HepG2 (cell line): ENCODE data around the gene CERS6. TPM values are rescaled to one million over a fixed set of nuclear protein-coding genes. Genes with fewer than 3 reads are reported as not detected.

ENCODE experiments used
- ATAC-seq: fragments of 200-7000 bp; cut with Tn5 transposase; 3 replicates; pipeline ENCODE4 v1.9.1; 2020; ENCODE audit warnings: mild to moderate bottlenecking, moderate library complexity
- BruUV-seq: library from RNA; stranded (reverse); fragments of 400-500 nt; replicated peaks from 2 replicates; lab custom pipeline; 2021; lab: Mats Ljungman, UMichigan
- CTCF ChIA-PET: fragments of 300-600 bp; formaldehyde crosslinking; extraction: SDS; loops from one replicate; lab custom pipeline; 2021; ENCODE audit warnings: low total read pairs, inconsistent platforms, low intra/inter-chr PET ratio; lab: Yijun Ruan, JAX
- POLR2A ChIA-PET: fragments of 350-600 bp; sonication (Branson Sonifier 250); formaldehyde crosslinking; loops from one replicate; lab custom pipeline; 2020; ENCODE audit warnings: antibody characterized with exemption, inconsistent platforms; lab: Yijun Ruan, JAX
- DNase-seq: peaks from one replicate; pipeline ENCODE4 v3.0.0-alpha.2; 2015; ENCODE audit warnings: low spot score
- FAIRE-seq: peaks from 3 replicates; lab custom pipeline; 2011; peaks lifted over from hg19 to GRCh38; lab: Jason Lieb, UNC
- H2AFZ ChIP-seq: one replicate; pipeline ENCODE4 v1.6.1; 2011; ENCODE audit warnings: low read length, inconsistent platforms
- H3K27ac ChIP-seq: fragments of 300-600 bp; 3 replicates; pipeline ENCODE4 v1.8.0; 2011; ENCODE audit warnings: mixed run types, mild to moderate bottlenecking, mixed read lengths, low read length, inconsistent platforms; ENCODE audit not compliant: insufficient read depth; ENCODE audit errors: extremely low read length
- H3K27me3 ChIP-seq, 2 experiments: fragments of 200-600 bp in 1 of 2; 2 replicates in 1 of 2; 3 replicates in 1 of 2; pipeline versions ENCODE4 v1.6.0 to v1.8.0; 2011; ENCODE audit warnings: low read length in 2 of 2, mild to moderate bottlenecking in 2 of 2, moderate library complexity in 2 of 2, inconsistent platforms in 1 of 2; ENCODE audit not compliant: insufficient read depth in 2 of 2, control insufficient read depth in 1 of 2
- H3K36me3 ChIP-seq, 2 experiments: fragments of 200-600 bp in 1 of 2; replicated peaks in 1 of 2; 2 replicates in 1 of 2; 3 replicates in 1 of 2; pipeline versions ENCODE4 v1.5.1 to v1.8.0; 2011; ENCODE audit warnings: low read length in 2 of 2, inconsistent platforms in 1 of 2; ENCODE audit not compliant: insufficient read depth in 2 of 2, control insufficient read depth in 1 of 2
- H3K4me1 ChIP-seq: 2 replicates; pipeline ENCODE4 v1.5.1; 2012; ENCODE audit warnings: low read length, inconsistent platforms; ENCODE audit not compliant: insufficient read depth
- H3K4me2 ChIP-seq: 2 replicates; pipeline ENCODE4 v1.6.0; 2011; ENCODE audit warnings: low read depth, low read length, inconsistent platforms
- H3K4me3 ChIP-seq, 3 experiments: fragments of 200-600 bp in 1 of 3; sonication (generic), shearing (Covaris generic) in 1 of 3; replicated peaks in 1 of 3; 2 replicates each; pipeline ENCODE4 v1.5.1; 2011 to 2016; ENCODE audit warnings: low read length in 3 of 3, inconsistent platforms in 2 of 3, low read depth in 2 of 3, mild to moderate bottlenecking in 2 of 3, control low read depth in 1 of 3, mixed read lengths in 1 of 3; ENCODE audit not compliant: insufficient read depth in 1 of 3
- H3K79me2 ChIP-seq: one replicate; pipeline ENCODE4 v1.6.1; 2011; ENCODE audit warnings: low read length, inconsistent platforms; ENCODE audit not compliant: insufficient read depth
- H3K9ac ChIP-seq: 2 replicates; pipeline ENCODE4 v1.6.0; 2011; ENCODE audit warnings: mild to moderate bottlenecking, low read depth, low read length, inconsistent platforms; ENCODE audit not compliant: insufficient read depth
- H3K9me3 ChIP-seq: 2 replicates; pipeline ENCODE4 v1.5.1; 2012; ENCODE audit warnings: mild to moderate bottlenecking, low read length
- H4K20me1 ChIP-seq: 2 replicates; pipeline ENCODE4 v1.6.0; 2011; ENCODE audit warnings: inconsistent platforms, mild to moderate bottlenecking, low read length, moderate library complexity; ENCODE audit not compliant: insufficient read depth
- ARHGAP35 ChIP-seq: sonication (generic); formaldehyde crosslinking; IDR thresholded peaks from 2 replicates; pipeline ENCODE4 v1.9.0; 2022; ENCODE audit warnings: mild to moderate bottlenecking, inconsistent platforms, moderate library complexity, missing genetic modification reagents, borderline replicate concordance
- FOXP1 ChIP-seq, 2 experiments: fragments of 450-650 bp in 1 of 2; IDR thresholded peaks; 2 replicates each; pipeline ENCODE4 v1.6.1; 2017 to 2018; ENCODE audit warnings: antibody characterized with exemption in 1 of 2
- KDM4B ChIP-seq: sonication (generic); formaldehyde crosslinking; IDR thresholded peaks from 2 replicates; pipeline ENCODE4 v1.4.0; 2020; ENCODE audit warnings: missing genetic modification reagents
- PATZ1 ChIP-seq: sonication (generic); formaldehyde crosslinking; IDR thresholded peaks from 2 replicates; pipeline ENCODE4 v1.4.0; 2020; ENCODE audit warnings: missing genetic modification reagents
- PHF8 ChIP-seq: sonication (generic); formaldehyde crosslinking; IDR thresholded peaks from 2 replicates; pipeline ENCODE4 v1.5.0; 2020; ENCODE audit warnings: missing genetic modification reagents
- SOX13 ChIP-seq, 3 experiments: fragments of 450-650 bp in 1 of 3; sonication (generic) in 1 of 3; formaldehyde crosslinking in 1 of 3; IDR thresholded peaks in 2 of 3; conservative IDR thresholded peaks in 1 of 3; 2 replicates each; pipeline versions ENCODE4 v1.5.0 to v1.6.1; 2016 to 2020; ENCODE audit warnings: antibody characterized with exemption in 1 of 3, mild to moderate bottlenecking in 1 of 3, missing compliant biosample characterization in 1 of 3, missing genetic modification reagents in 1 of 3, moderate library complexity in 1 of 3
- TFAP4 ChIP-seq: sonication (generic); IDR thresholded peaks from 2 replicates; pipeline ENCODE4 v1.6.1; 2016; ENCODE audit warnings: low read depth, borderline replicate concordance
- ZBTB43 ChIP-seq: sonication (generic); formaldehyde crosslinking; conservative IDR thresholded peaks from 2 replicates; pipeline ENCODE4 v1.4.0; 2020; ENCODE audit warnings: missing genetic modification reagents
- ZC3H4 ChIP-seq: sonication (generic); formaldehyde crosslinking; IDR thresholded peaks from 2 replicates; pipeline ENCODE4 v1.4.0; 2020; ENCODE audit warnings: missing genetic modification reagents, borderline replicate concordance
- ZNF292 ChIP-seq: sonication (generic); formaldehyde crosslinking; IDR thresholded peaks from 2 replicates; pipeline ENCODE4 v1.8.1; 2022; ENCODE audit warnings: mild to moderate bottlenecking, low read depth, missing genetic modification reagents, borderline replicate concordance
- ZNF549 ChIP-seq: sonication (generic); formaldehyde crosslinking; IDR thresholded peaks from 2 replicates; pipeline ENCODE4 v1.5.0; 2020; ENCODE audit warnings: missing genetic modification reagents
- ZNF772 ChIP-seq: sonication (generic); formaldehyde crosslinking; IDR thresholded peaks from 2 replicates; pipeline ENCODE4 v1.5.0; 2020; ENCODE audit warnings: mild to moderate bottlenecking, missing genetic modification reagents
- ZNF883 ChIP-seq: sonication (generic); formaldehyde crosslinking; IDR thresholded peaks from 2 replicates; pipeline ENCODE4 v1.5.1; 2020; ENCODE audit warnings: mild to moderate bottlenecking, missing genetic modification reagents; ENCODE audit errors: not compliant biosample characterization
- WGBS: methylation state at CpG from one replicate; pipeline ENCODE4 v1.1.6; 2017; ENCODE audit warnings: low lambda C conversion rate; 5-methylcytosine and 5-hydroxymethylcytosine counted together
- in situ Hi-C: cut with HindIII; loops from 2 replicates; pipeline ENCODE4 v1.10.0; 2017; ENCODE audit warnings: low pct_unique_long_range_greater_than_20kb; ENCODE audit not compliant: extremely low pct_ligation_motif_present
- intact Hi-C: fragments of 100-400 bp; cut with micrococcal nuclease; formaldehyde crosslinking; loops from one replicate; pipeline ENCODE4 v1.10.0; 2022; ENCODE audit not compliant: unreplicated experiment
- polyA plus RNA-seq, 8 experiments: library from polyadenylated mRNA; depleted of rRNA in 3 of 8; stranded (reverse) in 7 of 8; unstranded in 1 of 8; fragments of >200 nt; fragmentation: Illumina TruSeq in 4 of 8; extraction: Trizol in 4 of 8; gene quantifications; 2 replicates each; pipeline versions ENCODE4 v1.2.1 to v1.2.3, GENCODE V29; 2011 to 2016; ENCODE audit warnings: low read depth in 4 of 8, missing spikeins in 1 of 8, mixed read lengths in 1 of 8; ENCODE audit not compliant: insufficient read depth in 1 of 8
- total RNA-seq, 5 experiments: library from RNA; depleted of rRNA; stranded (reverse); fragments of >200 nt; fragmentation: Illumina TruSeq; extraction: Trizol; gene quantifications; 2 replicates each; pipeline ENCODE4 v1.2.3, GENCODE V29; 2016; ENCODE audit warnings: low read depth in 1 of 5

Gene CERS6
- total and polyA plus RNA-seq, 2 of the 13 experiments (the other 11 are each of a cell fraction or from before 2014, with no cell fraction given): 10.1 to 20.3 TPM

- no peak for ATAC-seq
- no peak for DNase-seq
- no peak overlapping the region for H3K4me3 ChIP-seq
- no peak overlapping the region for H2AFZ ChIP-seq
- no peak for FAIRE-seq
- WGBS: 79% methylated on average over 1 of the region's 1 CpG
- POLR2A ChIA-PET: interaction anchor here (2.7 kb wide), 1 partner anchor 40 kb away, joined by 23 read pairs; the partner anchor contains the start of gene CERS6
- H3K9me3 ChIP-seq: no peaks in the 10 kb centered on the region
- intact Hi-C loops: loop anchor here (2.0 kb wide), 1 partner anchor 17 kb away; no protein-coding TSS in a partner anchor
- no peaks in the 10 kb centered on the region for H4K20me1 ChIP-seq
- CTCF ChIA-PET: interaction anchor here (1.0 to 1.1 kb wide), 2 partner anchors 19 to 147 kb away, joined by 3 read pairs; no protein-coding TSS in a partner anchor
- H3K79me2 ChIP-seq: peaks cover 38% of the 10 kb centered on the region
- peaks cover 46% of the 10 kb centered on the region for H3K4me1 ChIP-seq
- no peak for TF ChIP-seq ZBTB43 (CRISPR knock-in tag)
- no peak for TF ChIP-seq FOXP1 (IDR thresholded peaks at IDR 0.05)
- 0 out of 2 replicates have a peak, but pooled peaks have one; percentile 15 for TF ChIP-seq FOXP1 (CRISPR knock-in tag; IDR thresholded peaks at IDR 0.05)
- no peaks in the 10 kb centered on the region for H3K27me3 ChIP-seq
- no peak overlapping the region for H3K27ac ChIP-seq
- H3K9ac ChIP-seq: no peak overlapping the region
- H3K4me2 ChIP-seq: no peak overlapping the region
- BruUV-seq: no TSS peak
- H3K36me3 ChIP-seq: no peaks in the 10 kb centered on the region
- in situ Hi-C loops: no loop called here
These were observed 39.5 kb downstream of the CERS6 start for GRCh38 chr2:168495524-168495923.

DNA sequence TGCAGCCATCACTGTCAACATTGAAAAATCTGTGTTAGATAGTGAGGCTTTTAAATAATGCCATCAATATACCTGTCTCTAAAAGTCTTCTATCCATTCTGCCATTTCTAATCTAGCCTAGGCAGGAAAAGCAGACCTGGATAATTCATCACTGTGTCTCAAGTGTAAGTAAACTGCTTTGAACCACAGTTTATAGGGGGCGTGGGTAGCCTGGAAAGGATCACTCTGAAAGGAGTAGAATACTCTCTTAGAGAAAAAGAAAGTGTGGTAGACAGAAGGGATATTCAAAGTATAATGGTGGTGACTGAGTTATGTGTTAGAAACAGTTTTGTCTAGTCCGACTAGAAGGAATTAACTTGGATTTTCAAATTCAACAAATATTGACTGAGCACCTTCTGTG, 40.8 kb downstream of the CERS6 start:
- in situ Hi-C loops: no loop called here
- ATAC-seq (no peak), FAIRE-seq (no peak), DNase-seq (no peak)
- intact Hi-C loops: no loop called here
- no peak overlapping the region for H3K9ac ChIP-seq
- CTCF ChIA-PET: no interaction called here
- no peak overlapping the region for H3K4me2 ChIP-seq
- WGBS: 93% methylated on average over 2 of the region's 2 CpGs
- H3K27me3 ChIP-seq: no peaks in the 10 kb centered on the region
- H4K20me1 ChIP-seq: no peaks in the 10 kb centered on the region
- no peak overlapping the region for H3K27ac ChIP-seq
- BruUV-seq: no TSS peak
- peaks cover 35% of the 10 kb centered on the region for H3K4me1 ChIP-seq
- peaks cover 27% of the 10 kb centered on the region for H3K79me2 ChIP-seq
- H3K4me3 ChIP-seq: no peak overlapping the region
- POLR2A ChIA-PET: no interaction called here
- no peaks in the 10 kb centered on the region for H3K9me3 ChIP-seq
- no peaks in the 10 kb centered on the region for H3K36me3 ChIP-seq
- H2AFZ ChIP-seq: no peak overlapping the region
- TF ChIP-seq ZNF292 (CRISPR knock-in tag): no peak
- TF ChIP-seq ZC3H4 (CRISPR knock-in tag): no peak
- TF ChIP-seq PHF8: no peak
- TF ChIP-seq ARHGAP35 (CRISPR knock-in tag): no peak
- no peak for TF ChIP-seq PATZ1 (CRISPR knock-in tag)
- no peak for TF ChIP-seq ZNF549 (CRISPR knock-in tag)
- TF ChIP-seq ZNF772: no peak
- TF ChIP-seq ZNF883: no peak
- no peak for TF ChIP-seq KDM4B (CRISPR knock-in tag)
- no peak for TF ChIP-seq SOX13 (IDR thresholded peaks at IDR 0.05)
- no peak for TF ChIP-seq SOX13 (CRISPR knock-in tag; conservative IDR thresholded peaks at IDR 0.05 in 1 of 2, IDR thresholded peaks at IDR 0.05 in 1 of 2)
- TF ChIP-seq TFAP4: no peak
